GM21447 (cell line): ENCODE data around the gene QRFP.

Experiments
- ATAC-seq: cut with Tn5 transposase; IDR thresholded peaks from one replicate; pipeline ENCODE4 v1.9.1; 2021; ENCODE audit not compliant: unreplicated experiment

QRFP gene

GRCh38 chr9:130933114-130934046 lies 36.8 kb upstream of the QRFP start:
- ATAC-seq = no peak

GRCh38 chr9:130932255-130933079 lies 35.9 kb upstream of the QRFP start:
- no peak for ATAC-seq

- ATAC-seq = peak; percentile 41
These were observed 35.1 kb upstream of the QRFP start for GRCh38 chr9:130931508-130932254.

- ATAC-seq = no peak
These were observed 34.3 kb upstream of the QRFP start for GRCh38 chr9:130930804-130931349.

GRCh38 chr9:130930132-130930803 lies 33.7 kb upstream of the QRFP start:
- no peak for ATAC-seq

- no peak for ATAC-seq
These were observed 33.0 kb upstream of the QRFP start for GRCh38 chr9:130929571-130930038.

GRCh38 chr9:130927995-130928900 lies 31.6 kb upstream of the QRFP start:
- no peak for ATAC-seq

GRCh38 chr9:130927338-130927737 lies 30.7 kb upstream of the QRFP start:
- ATAC-seq = no peak

- no peak for ATAC-seq
These were observed 28.6 kb upstream of the QRFP start for GRCh38 chr9:130925050-130925678.

- ATAC-seq = no peak
These were observed 27.8 kb upstream of the QRFP start for GRCh38 chr9:130924448-130924788.

GRCh38 chr9:130923611-130924447 lies 27.2 kb upstream of the QRFP start:
- ATAC-seq = no peak

GRCh38 chr9:130922893-130923610 lies 26.4 kb upstream of the QRFP start:
- ATAC-seq = no peak

- ATAC-seq = no peak
These were observed 25.6 kb upstream of the QRFP start for GRCh38 chr9:130921989-130922892.

GRCh38 chr9:130921300-130921988 lies 24.8 kb upstream of the QRFP start:
- ATAC-seq = no peak

- no peak for ATAC-seq
These were observed 24.2 kb upstream of the QRFP start for GRCh38 chr9:130920762-130921299.
